ENCODE data around the gene COQ8B.

DNA sequence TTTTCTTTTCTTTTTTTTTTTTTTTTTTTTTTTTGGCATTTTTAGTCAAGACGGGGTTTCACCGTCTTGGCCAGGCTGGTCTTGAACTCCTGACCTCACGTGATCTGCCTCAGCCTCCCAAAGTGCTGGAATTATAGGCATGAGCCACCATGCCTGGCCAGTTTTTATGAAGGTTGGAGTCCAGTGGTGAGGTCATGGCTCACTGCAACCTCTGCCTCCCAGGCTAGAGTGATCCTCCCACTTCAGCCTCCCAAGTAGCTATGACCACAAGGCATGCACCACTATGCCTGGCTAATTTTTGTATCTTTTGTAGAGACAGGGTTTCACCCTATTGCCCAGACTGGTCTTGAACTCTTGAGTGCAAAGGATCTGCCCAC is 38.5 kb upstream of the COQ8B start:
- TF ChIP-seq, protein P1, sequence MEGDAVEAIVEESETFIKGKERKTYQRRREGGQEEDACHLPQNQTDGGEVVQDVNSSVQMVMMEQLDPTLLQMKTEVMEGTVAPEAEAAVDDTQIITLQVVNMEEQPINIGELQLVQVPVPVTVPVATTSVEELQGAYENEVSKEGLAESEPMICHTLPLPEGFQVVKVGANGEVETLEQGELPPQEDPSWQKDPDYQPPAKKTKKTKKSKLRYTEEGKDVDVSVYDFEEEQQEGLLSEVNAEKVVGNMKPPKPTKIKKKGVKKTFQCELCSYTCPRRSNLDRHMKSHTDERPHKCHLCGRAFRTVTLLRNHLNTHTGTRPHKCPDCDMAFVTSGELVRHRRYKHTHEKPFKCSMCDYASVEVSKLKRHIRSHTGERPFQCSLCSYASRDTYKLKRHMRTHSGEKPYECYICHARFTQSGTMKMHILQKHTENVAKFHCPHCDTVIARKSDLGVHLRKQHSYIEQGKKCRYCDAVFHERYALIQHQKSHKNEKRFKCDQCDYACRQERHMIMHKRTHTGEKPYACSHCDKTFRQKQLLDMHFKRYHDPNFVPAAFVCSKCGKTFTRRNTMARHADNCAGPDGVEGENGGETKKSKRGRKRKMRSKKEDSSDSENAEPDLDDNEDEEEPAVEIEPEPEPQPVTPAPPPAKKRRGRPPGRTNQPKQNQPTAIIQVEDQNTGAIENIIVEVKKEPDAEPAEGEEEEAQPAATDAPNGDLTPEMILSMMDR (IDR thresholded peaks at IDR 0.05): no peak
- TF ChIP-seq POLR2A (IDR thresholded peaks at IDR 0.05): no peak

All from heart left ventricle (tissue), 13 donors.